Measurements from ENCODE around the gene TLNRD1. TPM values are rescaled to one million over a fixed set of nuclear protein-coding genes. Genes with fewer than 3 reads are reported as not detected.
"Not testable (repeated sequence)": the region's sequence is repeated elsewhere in the genome, so short reads cannot be mapped to it uniquely, and the experiment has no call there.

Gene TLNRD1
- total and polyA plus RNA-seq, 4 donors = 10.8 to 36.5 (median 20.7) TPM

DNA sequence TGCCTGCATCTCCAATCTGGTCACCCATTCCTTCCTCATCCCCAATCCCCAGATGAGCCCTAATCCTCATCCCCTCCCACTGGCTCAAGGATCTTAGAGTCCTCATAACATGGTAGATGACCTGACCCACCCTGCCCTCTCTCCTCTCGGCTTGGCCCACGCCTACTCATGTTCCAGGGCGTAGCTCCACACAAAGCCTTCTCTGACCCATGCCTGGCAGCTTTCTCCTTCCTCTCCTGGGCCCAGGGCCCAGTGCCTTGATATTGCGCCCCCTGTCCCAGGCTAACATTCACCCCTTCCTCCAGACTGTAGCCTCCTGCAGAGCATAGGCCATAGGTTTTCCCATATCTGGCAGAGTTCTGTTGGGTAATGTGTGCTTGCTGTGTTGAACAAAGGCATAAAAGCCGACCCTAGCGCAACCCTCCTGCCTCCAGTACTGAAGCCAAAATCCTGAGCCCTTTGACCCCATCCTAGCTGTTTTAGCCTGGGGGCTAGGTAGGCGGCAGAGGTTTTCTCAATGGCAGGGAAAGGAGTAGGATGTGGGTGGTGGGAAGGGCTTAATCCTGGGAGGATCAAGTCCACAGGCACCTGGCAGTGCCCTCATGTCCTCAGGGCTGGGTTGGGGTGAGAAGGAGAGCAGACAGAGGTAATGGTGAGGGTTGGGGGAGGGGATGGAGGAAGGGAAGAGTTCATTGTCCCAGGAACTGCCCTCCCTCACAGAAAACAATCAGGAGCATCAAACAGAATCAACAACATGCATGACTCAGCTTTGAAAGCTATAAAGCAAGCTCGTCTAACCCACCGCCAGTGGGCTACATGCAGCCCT, 46.6 kb upstream of the TLNRD1 start:
- Histone ChIP-seq H3K27ac (ENCODE audit: low read depth in 1 of 2, low read length in 1 of 2) (no peak overlapping the region), H3K27me3 (ENCODE audit: control insufficient read depth in 3 of 3, insufficient read depth in 3 of 3, low read length in 2 of 3) (no peaks in the 10 kb centered on the region), H3K4me3 (no peak overlapping the region), H3K9ac (ENCODE audit: insufficient read depth in 1 of 2, low read length in 2 of 2) (no peak overlapping the region), H3K4me1 (ENCODE audit: control insufficient read depth in 5 of 5, insufficient read depth in 5 of 5, low read length in 5 of 5) (peaks cover 0 to 3% (median 0%) of the 10 kb centered on the region in 5 donors), H3K36me3 (ENCODE audit: control insufficient read depth in 4 of 4, insufficient read depth in 4 of 4, low read length in 4 of 4) (peaks cover 0 to 26% (median 13%) of the 10 kb centered on the region in 4 donors), H3K9me3 (ENCODE audit: control insufficient read depth in 4 of 4, insufficient read depth in 3 of 4, low read length in 3 of 4) (no peaks in the 10 kb centered on the region)
- WGBS, 2 donors = 96 to 98% methylated on average over 9 of the region's 9 CpGs
- no peak for ATAC-seq (ENCODE audit: insufficient read depth, low FRiP score)
- no peak for DNase-seq
- TF ChIP-seq, protein P1, sequence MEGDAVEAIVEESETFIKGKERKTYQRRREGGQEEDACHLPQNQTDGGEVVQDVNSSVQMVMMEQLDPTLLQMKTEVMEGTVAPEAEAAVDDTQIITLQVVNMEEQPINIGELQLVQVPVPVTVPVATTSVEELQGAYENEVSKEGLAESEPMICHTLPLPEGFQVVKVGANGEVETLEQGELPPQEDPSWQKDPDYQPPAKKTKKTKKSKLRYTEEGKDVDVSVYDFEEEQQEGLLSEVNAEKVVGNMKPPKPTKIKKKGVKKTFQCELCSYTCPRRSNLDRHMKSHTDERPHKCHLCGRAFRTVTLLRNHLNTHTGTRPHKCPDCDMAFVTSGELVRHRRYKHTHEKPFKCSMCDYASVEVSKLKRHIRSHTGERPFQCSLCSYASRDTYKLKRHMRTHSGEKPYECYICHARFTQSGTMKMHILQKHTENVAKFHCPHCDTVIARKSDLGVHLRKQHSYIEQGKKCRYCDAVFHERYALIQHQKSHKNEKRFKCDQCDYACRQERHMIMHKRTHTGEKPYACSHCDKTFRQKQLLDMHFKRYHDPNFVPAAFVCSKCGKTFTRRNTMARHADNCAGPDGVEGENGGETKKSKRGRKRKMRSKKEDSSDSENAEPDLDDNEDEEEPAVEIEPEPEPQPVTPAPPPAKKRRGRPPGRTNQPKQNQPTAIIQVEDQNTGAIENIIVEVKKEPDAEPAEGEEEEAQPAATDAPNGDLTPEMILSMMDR (IDR thresholded peaks at IDR 0.05; ENCODE audit: control extremely low read depth, extremely low read depth) = no peak

DNA sequence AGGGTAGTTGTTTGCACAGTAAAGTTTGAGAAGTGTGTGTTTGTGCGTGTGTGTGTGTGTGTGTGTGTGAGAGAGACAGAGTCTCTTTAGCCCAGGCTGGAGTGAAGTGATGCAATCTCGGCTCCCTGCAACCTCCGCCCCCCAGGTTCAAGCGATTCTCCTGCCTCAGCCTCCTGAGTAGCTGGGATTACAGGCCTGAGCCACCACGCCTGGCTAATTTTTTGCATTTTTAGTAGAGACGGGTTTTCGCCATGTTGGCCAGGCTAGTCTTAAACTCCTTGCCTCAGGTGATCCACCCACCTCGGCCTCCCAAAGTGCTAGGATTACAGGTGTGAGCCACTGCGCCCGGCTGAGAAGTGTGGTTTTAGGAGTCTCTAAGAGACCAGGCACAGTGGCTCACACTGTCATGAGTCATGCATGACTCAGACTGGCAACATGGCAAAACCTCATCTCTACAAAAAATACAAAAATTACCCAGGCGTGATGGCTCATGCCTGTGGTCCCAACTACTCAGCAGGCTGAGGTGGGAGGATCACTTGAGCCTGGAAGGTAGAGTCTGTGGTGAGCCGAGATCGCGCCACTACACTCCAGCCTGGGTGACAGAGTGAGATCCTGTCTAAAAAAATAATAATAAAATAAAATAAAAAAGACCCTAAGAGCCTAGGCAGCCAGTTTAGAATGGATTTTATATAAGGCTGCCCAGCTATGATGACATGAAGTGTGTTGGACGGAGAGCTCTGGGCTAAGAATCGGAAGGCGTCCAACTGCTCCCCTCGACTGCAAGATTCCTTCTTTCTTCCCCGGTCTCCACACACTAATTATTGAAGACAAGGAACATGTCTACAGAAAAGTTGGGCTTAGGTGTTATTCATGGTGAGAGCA, 44.9 kb upstream of the TLNRD1 start:
- not testable (repeated sequence) for H3K9me3 ChIP-seq (ENCODE audit: control insufficient read depth in 4 of 4, insufficient read depth in 3 of 4, low read length in 3 of 4); DNase-seq; H3K4me3 ChIP-seq; H3K27me3 ChIP-seq (ENCODE audit: control insufficient read depth in 3 of 3, insufficient read depth in 3 of 3, low read length in 2 of 3); H3K4me1 ChIP-seq (ENCODE audit: control insufficient read depth in 5 of 5, insufficient read depth in 5 of 5, low read length in 5 of 5); H3K9ac ChIP-seq (ENCODE audit: insufficient read depth in 1 of 2, low read length in 2 of 2); H3K27ac ChIP-seq (ENCODE audit: low read depth in 1 of 2, low read length in 1 of 2)
- WGBS, 2 donors = 84 to 87% methylated on average over 19 of the region's 19 CpGs
- peak; percentile 54 for ATAC-seq (ENCODE audit: insufficient read depth, low FRiP score)
- H3K36me3 ChIP-seq (ENCODE audit: control insufficient read depth in 4 of 4, insufficient read depth in 4 of 4, low read length in 4 of 4) = peaks cover 0 to 13% (median 10%) of the 10 kb centered on the region in 4 donors

DNA sequence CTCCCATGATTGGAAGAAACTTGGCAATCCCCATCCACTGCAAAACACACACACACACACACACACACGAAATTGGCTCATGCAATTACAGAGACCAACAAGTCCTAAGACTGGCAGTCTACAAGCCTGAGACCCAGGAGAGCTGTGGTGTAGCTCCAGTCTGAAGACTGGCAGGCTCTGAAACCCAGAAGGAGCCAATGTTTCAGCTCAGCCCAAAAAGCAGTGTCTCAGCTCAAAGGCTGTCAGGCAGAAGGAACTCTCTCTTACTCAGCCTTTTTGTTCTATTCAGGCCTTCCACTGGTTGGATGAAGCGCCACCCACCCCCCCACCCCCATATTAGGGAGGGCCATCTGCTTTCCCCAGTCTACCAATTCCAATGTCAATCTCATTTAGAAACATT, 43.2 kb upstream of the TLNRD1 start:
- Histone ChIP-seq H3K9ac (ENCODE audit: insufficient read depth in 1 of 2, low read length in 2 of 2) (no peak overlapping the region), H3K27me3 (ENCODE audit: control insufficient read depth in 3 of 3, insufficient read depth in 3 of 3, low read length in 2 of 3) (no peaks in the 10 kb centered on the region), H3K36me3 (ENCODE audit: control insufficient read depth in 4 of 4, insufficient read depth in 4 of 4, low read length in 4 of 4) (peaks cover 0 to 11% (median 5%) of the 10 kb centered on the region in 4 donors), H3K9me3 (ENCODE audit: control insufficient read depth in 4 of 4, insufficient read depth in 3 of 4, low read length in 3 of 4) (no peaks in the 10 kb centered on the region), H3K4me1 (ENCODE audit: control insufficient read depth in 5 of 5, insufficient read depth in 5 of 5, low read length in 5 of 5) (peaks cover 0 to 3% (median 0%) of the 10 kb centered on the region in 5 donors), H3K27ac (ENCODE audit: low read depth in 1 of 2, low read length in 1 of 2) (no peak overlapping the region), H3K4me3 (no peak overlapping the region)
- WGBS, 2 donors = 84 to 90% methylated on average over 2 of the region's 2 CpGs
- DNase-seq (peak in 1 of 3 donors; percentile 18), ATAC-seq (ENCODE audit: insufficient read depth, low FRiP score) (no peak)
- TF ChIP-seq, protein P1 (IDR thresholded peaks at IDR 0.05; ENCODE audit: control extremely low read depth, extremely low read depth) = no peak

DNA sequence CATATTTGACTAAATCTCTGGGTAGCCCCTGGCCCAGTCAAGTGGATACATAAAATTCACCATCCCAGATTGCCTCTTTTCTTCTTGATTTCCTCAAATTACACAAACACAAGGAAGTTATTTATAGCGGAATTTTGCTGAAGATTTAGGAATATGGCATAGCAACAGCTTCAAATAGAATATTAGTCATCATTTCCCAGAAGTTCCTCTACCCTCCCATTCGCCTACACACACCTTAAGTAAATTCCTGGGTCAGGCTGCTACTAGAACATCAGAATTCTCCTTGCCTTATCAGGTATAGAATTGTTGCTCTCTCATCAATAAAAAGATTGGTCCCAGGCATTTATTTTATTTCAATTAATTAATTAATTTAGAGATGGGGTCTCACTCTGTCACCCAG, 42.7 kb upstream of the TLNRD1 start:
- Histone ChIP-seq H3K36me3 (ENCODE audit: control insufficient read depth in 4 of 4, insufficient read depth in 4 of 4, low read length in 4 of 4) (peaks cover 0 to 11% (median 5%) of the 10 kb centered on the region in 4 donors), H3K9ac (ENCODE audit: insufficient read depth in 1 of 2, low read length in 2 of 2) (no peak overlapping the region), H3K27me3 (ENCODE audit: control insufficient read depth in 3 of 3, insufficient read depth in 3 of 3, low read length in 2 of 3) (no peaks in the 10 kb centered on the region), H3K27ac (ENCODE audit: low read depth in 1 of 2, low read length in 1 of 2) (no peak overlapping the region), H3K4me3 (no peak overlapping the region), H3K9me3 (ENCODE audit: control insufficient read depth in 4 of 4, insufficient read depth in 3 of 4, low read length in 3 of 4) (no peaks in the 10 kb centered on the region), H3K4me1 (ENCODE audit: control insufficient read depth in 5 of 5, insufficient read depth in 5 of 5, low read length in 5 of 5) (peaks cover 0 to 3% (median 0%) of the 10 kb centered on the region in 5 donors)
- ATAC-seq (ENCODE audit: insufficient read depth, low FRiP score) = no peak
- TF ChIP-seq, protein P1 (IDR thresholded peaks at IDR 0.05; ENCODE audit: control extremely low read depth, extremely low read depth) = no peak
- WGBS, 2 donors = 90 to 97% methylated on average over 2 of the region's 2 CpGs
- no peak for DNase-seq
